Measurements from ENCODE around the gene TSSK6. TPM values are rescaled to one million over a fixed set of nuclear protein-coding genes. Genes with fewer than 3 reads are reported as not detected.

Gene TSSK6
- total and polyA plus RNA-seq, 2 of the 4 experiments (the other 2 are of a cell fraction) = 1.3 to 2.2 TPM

- no peak overlapping the region for H2BK15ac ChIP-seq (ENCODE audit: low read depth, low read length)
- H3K23ac ChIP-seq (ENCODE audit: low read depth, low read length) = no peak overlapping the region
- DNase-seq (no peak), ATAC-seq (ENCODE audit: low read depth) (no peak)
- TF ChIP-seq ELK1 (IDR thresholded peaks at IDR 0.05; ENCODE audit: borderline replicate concordance, low read depth, low read length) = no peak
- no peak for TF ChIP-seq CHD1 (IDR thresholded peaks at IDR 0.05; ENCODE audit: low read depth, low read length)
- TF ChIP-seq POLR2A (IDR thresholded peaks at IDR 0.05; ENCODE audit: low read depth, low read length) = no peak
- no peak for TF ChIP-seq MAFK (IDR thresholded peaks at IDR 0.05; ENCODE audit: low read depth, low read length)
- H3K4me2 ChIP-seq (ENCODE audit: low read depth, low read length) = no peak overlapping the region
- no peak overlapping the region for H3K27ac ChIP-seq (ENCODE audit: insufficient read depth, low read length)
- peaks cover 26% of the 10 kb centered on the region for H3K36me3 ChIP-seq (ENCODE audit: control insufficient read depth, insufficient read depth, low read length)
- dilution Hi-C loops (cut with HindIII; ENCODE audit: low sequenced_read_pairs, unreplicated experiment) = no loop called here
- H3K79me1 ChIP-seq (ENCODE audit: low read depth in 1 of 2, low read length in 2 of 2) = peaks cover 9 to 34% of the 10 kb centered on the region in 2 experiments
- no peak overlapping the region for H3K56ac ChIP-seq (ENCODE audit: extremely low read depth, insufficient read depth, low read length)
- H3K18ac ChIP-seq (ENCODE audit: low read depth, low read length) = no peak overlapping the region
- H4K8ac ChIP-seq (ENCODE audit: low read depth in 2 of 2, low read length in 2 of 2) = no peak overlapping the region
- H4K5ac ChIP-seq (ENCODE audit: low read depth, low read length) = no peak overlapping the region
- H4K20me1 ChIP-seq (ENCODE audit: insufficient read depth, low read length) = peaks cover 37% of the 10 kb centered on the region
- 88% methylated on average over 7 of the region's 9 CpGs; no CpG with 5 or more reads in 1 of the 2 experiments for WGBS, 2 experiments (ENCODE audit: extremely low coverage in 2 of 2, insufficient read length in 1 of 2)
- no peak overlapping the region for H2BK20ac ChIP-seq (ENCODE audit: low read depth, low read length)
- no peak overlapping the region for H2AFZ ChIP-seq (replicated peaks; ENCODE audit: low read length, poor library complexity)
- CTCF ChIA-PET = no interaction called here
- no peaks in the 10 kb centered on the region for H3K9me1 ChIP-seq (ENCODE audit: insufficient read depth, low read length)
- H3K14ac ChIP-seq (replicated peaks; ENCODE audit: low read depth, low read length) = no peak overlapping the region
- BruUV-seq (replicated peaks) = no TSS peak
- H3K27me3 ChIP-seq (ENCODE audit: control insufficient read depth, insufficient read depth, low read length) = no peaks in the 10 kb centered on the region
- H2BK5ac ChIP-seq (ENCODE audit: low read depth, low read length, poor library complexity, severe bottlenecking) = no peak overlapping the region
- no peak overlapping the region for H2BK120ac ChIP-seq (ENCODE audit: low read depth, low read length)
- H2AK5ac ChIP-seq (ENCODE audit: low read depth, low read length) = no peak overlapping the region
- no peak overlapping the region for H4K91ac ChIP-seq (ENCODE audit: insufficient read depth, low read depth, low read length)
- peak overlapping the region; percentile 3 for H2AK9ac ChIP-seq (replicated peaks; ENCODE audit: low read depth, low read length, poor library complexity)
- H3K4ac ChIP-seq (ENCODE audit: low read depth, low read length) = no peak overlapping the region
- POLR2A ChIA-PET (ENCODE audit: unreplicated experiment) = no interaction called here
- no peak overlapping the region for H3K9ac ChIP-seq (ENCODE audit: low read depth, low read length)
- intact Hi-C loops (cut with micrococcal nuclease) = no loop called here
- H3K4me1 ChIP-seq (ENCODE audit: control insufficient read depth, insufficient read depth, low read length) = peaks cover 7% of the 10 kb centered on the region
- H3K9me3 ChIP-seq (ENCODE audit: control insufficient read depth, insufficient read depth, low read length) = no peaks in the 10 kb centered on the region
- H3K4me3 ChIP-seq (ENCODE audit: insufficient read depth, low read depth, low read length) = no peak overlapping the region
- in situ Hi-C loops (cut with MboI; ENCODE audit: low sequenced_read_pairs) = loop anchor here (25.0 kb wide), 1 partner anchor 435 kb away; no protein-coding TSS in a partner anchor
These were observed 12.0 kb upstream of the TSSK6 start for GRCh38 chr19:19527371-19527656.

Data from IMR-90 (cell line).